Peyer's patch (tissue), 4 donors: ENCODE data around the gene IFNB1.

Source experiments
- CTCF ChIP-seq, 6 experiments: fragments of 450-650 bp in 4 of 6; fragments of 200-600 bp in 2 of 6; sonication (generic) in 1 of 6; IDR thresholded peaks; one replicate each; pipeline ENCODE4 v1.5.1; 2017 to 2019; ENCODE audit warnings: antibody characterized with exemption in 6 of 6, mild to moderate bottlenecking in 3 of 6, moderate library complexity in 1 of 6
- POLR2A ChIP-seq, 2 donors: fragments of 450-650 bp; IDR thresholded peaks; one replicate each; pipeline ENCODE4 v1.5.1; 2017; ENCODE audit warnings: antibody characterized with exemption in 2 of 2, mild to moderate bottlenecking in 2 of 2, moderate library complexity in 2 of 2

DNA sequence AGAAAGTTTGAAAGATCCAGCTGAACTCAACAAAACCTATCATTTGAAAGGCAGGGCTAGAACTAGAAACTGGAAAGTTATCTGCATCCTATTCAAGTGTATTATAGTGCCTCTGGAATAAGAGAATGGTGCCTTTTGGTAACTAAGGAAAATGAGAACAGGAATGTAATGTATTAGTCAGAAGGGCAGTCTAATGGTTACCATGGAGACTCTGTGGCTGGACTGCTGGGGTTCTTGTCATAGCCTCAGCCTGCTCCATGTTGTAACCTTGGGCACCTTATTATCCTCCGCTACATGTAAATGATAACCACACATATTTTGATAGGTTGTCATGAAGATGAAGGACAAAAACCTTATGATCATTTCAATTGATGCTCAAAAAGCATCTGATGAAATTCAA, 24.6 kb upstream of the IFNB1 start:
- TF ChIP-seq CTCF (IDR thresholded peaks at IDR 0.05), result no peak
- TF ChIP-seq POLR2A (IDR thresholded peaks at IDR 0.05), result no peak
